Measurements from ENCODE around the gene MARK3. TPM values are rescaled to one million over a fixed set of nuclear protein-coding genes. Genes with fewer than 3 reads are reported as not detected.

MARK3 gene
- polyA plus RNA-seq, 3 donors, result 29.3 to 163 (median 44.7) TPM

DNA sequence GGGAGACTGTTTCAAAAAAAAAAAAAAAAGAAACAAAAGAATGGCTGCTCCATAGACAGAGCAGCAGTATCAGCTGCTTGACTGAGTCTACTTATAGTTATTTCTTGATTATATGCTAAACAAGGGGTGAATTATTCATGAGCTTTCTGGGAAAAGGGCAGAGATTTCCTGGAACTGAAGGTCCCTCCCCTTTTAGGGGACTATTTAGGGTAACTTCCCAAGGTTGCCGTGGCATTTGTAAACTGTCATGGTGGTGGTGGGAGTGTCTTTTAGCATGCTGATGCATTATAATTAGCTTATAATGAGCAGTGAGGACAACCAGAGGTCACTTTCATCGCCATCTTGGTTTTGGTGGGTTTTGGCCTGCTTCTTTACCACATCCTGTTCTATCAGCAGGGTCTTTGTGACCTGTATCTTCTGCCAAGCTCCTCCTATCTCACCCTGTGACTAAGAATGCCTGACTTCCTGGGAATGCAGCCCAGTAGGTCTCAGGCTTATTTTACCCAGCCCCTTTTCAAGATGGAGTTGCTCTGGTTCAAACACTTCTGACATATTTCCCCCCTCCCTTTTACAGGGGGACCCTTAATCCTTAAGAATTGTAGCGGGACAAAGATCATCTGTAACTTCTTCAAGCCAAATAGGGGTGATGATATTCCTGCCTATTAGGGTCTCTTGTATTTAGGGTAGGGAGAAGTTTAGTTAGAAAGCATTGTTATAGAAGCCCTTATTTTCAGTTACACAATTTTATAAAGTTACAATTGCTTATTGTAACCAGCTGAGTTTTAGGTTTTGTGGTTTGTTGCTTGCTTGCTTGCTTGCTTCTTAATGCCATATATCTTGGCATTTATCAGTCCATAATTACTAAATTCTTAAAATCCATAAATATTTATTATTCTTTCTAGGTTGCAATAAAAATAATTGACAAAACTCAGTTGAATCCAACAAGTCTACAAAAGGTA, 42.5 kb downstream of the MARK3 start:
- Histone ChIP-seq H2AFZ (ENCODE audit: insufficient read depth, low read depth, low read length, poor library complexity, severe bottlenecking) (no peak overlapping the region), H3K27me3 (ENCODE audit: control insufficient read depth in 2 of 2, insufficient read depth in 2 of 2, low read length in 2 of 2) (no peaks in the 10 kb centered on the region), H3K9ac (ENCODE audit: insufficient read depth, low read length, poor library complexity, severe bottlenecking) (no peak overlapping the region), H3K4me2 (replicated peaks; ENCODE audit: extremely low read depth, low read length, poor library complexity, severe bottlenecking) (no peak overlapping the region), H4K20me1 (ENCODE audit: insufficient read depth, low read length) (peaks cover 94% of the 10 kb centered on the region), H3K27ac (ENCODE audit: low read depth in 1 of 2, low read length in 2 of 2) (peak overlapping the region in 1 of 2 donors; percentile 71), H3K9me3 (replicated peaks in 1 of 2; ENCODE audit: control insufficient read depth in 1 of 2, insufficient read depth in 1 of 2, low read length in 2 of 2) (no peaks in the 10 kb centered on the region), H3K79me2 (ENCODE audit: insufficient read depth, low read length) (peaks cover 100% of the 10 kb centered on the region), H3K36me3 (replicated peaks in 1 of 2; ENCODE audit: control insufficient read depth in 1 of 2, insufficient read depth in 2 of 2, low read length in 2 of 2) (peaks cover 2 to 33% of the 10 kb centered on the region in 2 donors), H3K4me1 (ENCODE audit: control insufficient read depth in 1 of 2, insufficient read depth in 2 of 2, low read length in 2 of 2) (peaks cover 13 to 26% of the 10 kb centered on the region in 2 donors), H3K4me3 (replicated peaks in 1 of 3; ENCODE audit: low read depth in 2 of 3, low read length in 3 of 3) (no peak overlapping the region)
- Mint-ChIP-seq H3K4me3 (no peak overlapping the region), H3K9me3 (peaks cover 0 to 1% (median 0%) of the 10 kb centered on the region in 7 donors), H3K27me3 (ENCODE audit: low read depth in 3 of 3) (no peaks in the 10 kb centered on the region), H3K36me3 (peaks cover 22 to 27% of the 10 kb centered on the region in 2 donors), H3K27ac (peak overlapping the region; percentile 49 to 86 (median 70)), H3K4me1 (peaks cover 23% of the 10 kb centered on the region)
- no CpG with 5 or more reads among the region's 3 CpGs for WGBS (ENCODE audit: insufficient coverage)
- TF ChIP-seq, protein P1, sequence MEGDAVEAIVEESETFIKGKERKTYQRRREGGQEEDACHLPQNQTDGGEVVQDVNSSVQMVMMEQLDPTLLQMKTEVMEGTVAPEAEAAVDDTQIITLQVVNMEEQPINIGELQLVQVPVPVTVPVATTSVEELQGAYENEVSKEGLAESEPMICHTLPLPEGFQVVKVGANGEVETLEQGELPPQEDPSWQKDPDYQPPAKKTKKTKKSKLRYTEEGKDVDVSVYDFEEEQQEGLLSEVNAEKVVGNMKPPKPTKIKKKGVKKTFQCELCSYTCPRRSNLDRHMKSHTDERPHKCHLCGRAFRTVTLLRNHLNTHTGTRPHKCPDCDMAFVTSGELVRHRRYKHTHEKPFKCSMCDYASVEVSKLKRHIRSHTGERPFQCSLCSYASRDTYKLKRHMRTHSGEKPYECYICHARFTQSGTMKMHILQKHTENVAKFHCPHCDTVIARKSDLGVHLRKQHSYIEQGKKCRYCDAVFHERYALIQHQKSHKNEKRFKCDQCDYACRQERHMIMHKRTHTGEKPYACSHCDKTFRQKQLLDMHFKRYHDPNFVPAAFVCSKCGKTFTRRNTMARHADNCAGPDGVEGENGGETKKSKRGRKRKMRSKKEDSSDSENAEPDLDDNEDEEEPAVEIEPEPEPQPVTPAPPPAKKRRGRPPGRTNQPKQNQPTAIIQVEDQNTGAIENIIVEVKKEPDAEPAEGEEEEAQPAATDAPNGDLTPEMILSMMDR (IDR thresholded peaks at IDR 0.05), result no peak
- peak; percentile 18 to 46 (median 20) for DNase-seq
- intact Hi-C loops (cut with micrococcal nuclease), result no loop called here

DNA sequence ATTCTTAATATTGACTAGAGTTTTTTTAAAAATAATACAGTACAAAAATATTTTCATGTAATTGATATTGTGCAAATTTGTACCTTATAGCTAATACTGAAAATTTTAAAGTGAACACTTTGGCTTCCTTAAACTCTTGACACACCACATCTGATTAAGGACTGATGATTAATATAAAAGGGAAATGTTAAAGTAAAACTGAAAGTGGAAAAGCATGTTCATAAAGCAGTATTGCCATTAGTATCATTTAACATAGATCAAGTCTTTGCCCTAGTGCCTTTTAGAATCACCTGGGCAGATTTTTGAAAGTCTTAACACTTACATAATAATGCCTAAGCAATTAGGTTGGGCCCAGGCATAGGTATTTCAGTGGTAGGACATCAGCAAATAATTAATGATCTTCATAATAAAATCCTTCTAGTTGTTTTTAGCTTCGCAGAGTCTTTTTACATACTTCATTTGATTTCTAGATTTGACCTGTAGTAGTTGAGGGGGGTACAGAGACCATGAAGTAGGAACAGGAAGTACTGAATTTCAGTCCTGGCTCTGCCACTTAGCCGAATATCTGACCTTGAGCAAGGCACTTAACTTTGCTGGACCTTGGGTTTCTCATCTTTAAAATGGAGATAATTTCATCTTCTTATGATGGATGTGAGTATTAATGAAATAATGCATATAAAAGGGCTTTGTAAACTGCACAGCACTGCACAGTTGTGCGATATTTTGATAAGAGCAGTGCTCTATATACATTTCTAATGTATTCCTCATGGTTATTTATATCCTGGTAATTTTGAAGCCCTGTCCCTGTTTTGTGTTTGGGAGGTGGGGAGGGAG, 43.7 kb downstream of the MARK3 start:
- DNase-seq, result peak in 2 of 3 donors; percentile 39 to 44
- peaks cover 13 to 26% of the 10 kb centered on the region in 2 donors for H3K4me1 ChIP-seq (ENCODE audit: control insufficient read depth in 1 of 2, insufficient read depth in 2 of 2, low read length in 2 of 2)
- TF ChIP-seq, protein P1 (IDR thresholded peaks at IDR 0.05), result no peak
- peak overlapping the region in 1 of 2 donors; percentile 71 for H3K27ac ChIP-seq (ENCODE audit: low read depth in 1 of 2, low read length in 2 of 2)
- no peak overlapping the region for H2AFZ ChIP-seq (ENCODE audit: insufficient read depth, low read depth, low read length, poor library complexity, severe bottlenecking)
- H3K9ac ChIP-seq (ENCODE audit: insufficient read depth, low read length, poor library complexity, severe bottlenecking), result no peak overlapping the region
- WGBS (ENCODE audit: insufficient coverage), result no CpG with 5 or more reads among the region's 3 CpGs
- H3K36me3 Mint-ChIP-seq, result peaks cover 19 to 23% of the 10 kb centered on the region in 2 donors
- intact Hi-C loops (cut with micrococcal nuclease), result no loop called here
- peaks cover 23% of the 10 kb centered on the region for H3K4me1 Mint-ChIP-seq
- peaks cover 8 to 30% of the 10 kb centered on the region in 2 donors for H3K36me3 ChIP-seq (replicated peaks in 1 of 2; ENCODE audit: control insufficient read depth in 1 of 2, insufficient read depth in 2 of 2, low read length in 2 of 2)
- peaks cover 0 to 1% (median 0%) of the 10 kb centered on the region in 7 donors for H3K9me3 Mint-ChIP-seq
- no peaks in the 10 kb centered on the region for H3K27me3 ChIP-seq (ENCODE audit: control insufficient read depth in 2 of 2, insufficient read depth in 2 of 2, low read length in 2 of 2)
- H3K4me3 ChIP-seq (replicated peaks in 1 of 3; ENCODE audit: low read depth in 2 of 3, low read length in 3 of 3), result peak overlapping the region in 1 of 3 experiments; percentile 18
- H3K4me2 ChIP-seq (replicated peaks; ENCODE audit: extremely low read depth, low read length, poor library complexity, severe bottlenecking), result peak overlapping the region; percentile 52
- peaks cover 94% of the 10 kb centered on the region for H4K20me1 ChIP-seq (ENCODE audit: insufficient read depth, low read length)
- H3K27me3 Mint-ChIP-seq (ENCODE audit: low read depth in 3 of 3), result no peaks in the 10 kb centered on the region
- peak overlapping the region in 1 of 2 donors; percentile 63 for H3K4me3 Mint-ChIP-seq
- H3K9me3 ChIP-seq (replicated peaks in 1 of 2; ENCODE audit: control insufficient read depth in 1 of 2, insufficient read depth in 1 of 2, low read length in 2 of 2), result no peaks in the 10 kb centered on the region
- H3K79me2 ChIP-seq (ENCODE audit: insufficient read depth, low read length), result peaks cover 100% of the 10 kb centered on the region
- H3K27ac Mint-ChIP-seq, result peak overlapping the region; percentile 53 to 91 (median 82)

Measured in CD14-positive monocyte (primary cell).